ENCODE data around the gene USP32.

USP32 gene

GRCh38 chr17:60256174-60256573 lies 135.8 kb downstream of the USP32 start:
- DNase-seq (ENCODE audit: low read depth), result no peak
- no peak for TF ChIP-seq CTCF (IDR thresholded peaks at IDR 0.05; ENCODE audit: low read length, missing control alignments)
- no peak overlapping the region for H3K4me3 ChIP-seq (replicated peaks; ENCODE audit: low read depth, low read length)

GRCh38 chr17:60253048-60253447 lies 138.9 kb downstream of the USP32 start:
- H3K4me3 ChIP-seq (replicated peaks; ENCODE audit: low read depth, low read length), result no peak overlapping the region
- DNase-seq (ENCODE audit: low read depth), result no peak
- no peak for TF ChIP-seq CTCF (IDR thresholded peaks at IDR 0.05; ENCODE audit: low read length, missing control alignments)

- no peak for TF ChIP-seq CTCF (IDR thresholded peaks at IDR 0.05; ENCODE audit: low read length, missing control alignments)
- no peak overlapping the region for H3K4me3 ChIP-seq (replicated peaks; ENCODE audit: low read depth, low read length)
- no peak for DNase-seq (ENCODE audit: low read depth)
These were observed 139.5 kb downstream of the USP32 start for GRCh38 chr17:60252459-60252858.

GRCh38 chr17:60249290-60249826 lies 142.6 kb downstream of the USP32 start:
- H3K4me3 ChIP-seq (replicated peaks; ENCODE audit: low read depth, low read length), result no peak overlapping the region
- no peak for TF ChIP-seq CTCF (IDR thresholded peaks at IDR 0.05; ENCODE audit: low read length, missing control alignments)
- DNase-seq (ENCODE audit: low read depth), result peak; percentile 81

- no peak for TF ChIP-seq CTCF (IDR thresholded peaks at IDR 0.05; ENCODE audit: low read length, missing control alignments)
- DNase-seq (ENCODE audit: low read depth), result no peak
- H3K4me3 ChIP-seq (replicated peaks; ENCODE audit: low read depth, low read length), result no peak overlapping the region
These were observed 143.2 kb downstream of the USP32 start for GRCh38 chr17:60248618-60249289.

- DNase-seq (ENCODE audit: low read depth), result no peak
- TF ChIP-seq CTCF (IDR thresholded peaks at IDR 0.05; ENCODE audit: low read length, missing control alignments), result no peak
- no peak overlapping the region for H3K4me3 ChIP-seq (replicated peaks; ENCODE audit: low read depth, low read length)
These were observed 144.0 kb downstream of the USP32 start for GRCh38 chr17:60247836-60248461.
